Suprapubic skin (tissue), 4 donors: Measurements from ENCODE around the gene ELF5. TPM values are rescaled to one million over a fixed set of nuclear protein-coding genes. Genes with fewer than 3 reads are reported as not detected.

Source experiments
- DNase-seq, 2 donors: peaks; one replicate each; pipeline ENCODE4 v3.0.0-alpha.2; 2019; ENCODE audit warnings: low spot score in 2 of 2
- H3K27ac ChIP-seq: fragments of 200-600 bp; sonication (generic); one replicate; pipeline ENCODE4 v1.5.1; 2019
- H3K27me3 ChIP-seq: fragments of 200-600 bp; sonication (generic); one replicate; pipeline ENCODE4 v1.5.1; 2019
- H3K36me3 ChIP-seq: fragments of 200-600 bp; sonication (generic); one replicate; pipeline ENCODE4 v1.5.1; 2019
- H3K4me1 ChIP-seq: fragments of 200-600 bp; sonication (generic); one replicate; pipeline ENCODE4 v1.5.1; 2019
- H3K4me3 ChIP-seq: fragments of 200-600 bp; sonication (generic); one replicate; pipeline ENCODE4 v1.5.1; 2019; ENCODE audit warnings: mild to moderate bottlenecking
- H3K9me3 ChIP-seq: fragments of 200-600 bp; sonication (generic); one replicate; pipeline ENCODE4 v1.5.1; 2019
- EP300 ChIP-seq: sonication (generic); formaldehyde crosslinking; IDR thresholded peaks from one replicate; pipeline ENCODE4 v1.6.1; 2017; ENCODE audit warnings: antibody characterized with exemption
- POLR2A ChIP-seq, 2 donors: fragments of 450-650 bp; IDR thresholded peaks; one replicate each; pipeline ENCODE4 v1.6.1; 2017; ENCODE audit warnings: antibody characterized with exemption in 2 of 2, mild to moderate bottlenecking in 2 of 2, moderate library complexity in 2 of 2
- POLR2AphosphoS5 ChIP-seq, 3 donors: sonication (generic); formaldehyde crosslinking; IDR thresholded peaks; one replicate each; pipeline ENCODE4 v1.6.1; 2017; ENCODE audit warnings: antibody characterized with exemption in 3 of 3
- WGBS: methylation state at CpG from one replicate; pipeline ENCODE4 v1.1.5; 2018; 5-methylcytosine and 5-hydroxymethylcytosine counted together
- total RNA-seq, 4 donors: library from RNA; depleted of rRNA; stranded (reverse); fragments of >200 nt; gene quantifications; one replicate each; pipeline ENCODE4 v1.1.0, GENCODE V29; 2016
- TF ChIP-seq, protein P1 (sequence below), 2 donors: fragments of 200-600 bp in 1 of 2; fragments of 450-650 bp in 1 of 2; sonication (generic) in 1 of 2; IDR thresholded peaks; one replicate each; pipeline ENCODE4 v1.5.1; 2016 to 2019; ENCODE audit warnings: antibody characterized with exemption in 2 of 2, mild to moderate bottlenecking in 1 of 2, moderate library complexity in 1 of 2

ELF5 gene
- total RNA-seq, 4 donors from 2014 or later, result 7.9 to 20.4 (median 11.9) TPM

DNA sequence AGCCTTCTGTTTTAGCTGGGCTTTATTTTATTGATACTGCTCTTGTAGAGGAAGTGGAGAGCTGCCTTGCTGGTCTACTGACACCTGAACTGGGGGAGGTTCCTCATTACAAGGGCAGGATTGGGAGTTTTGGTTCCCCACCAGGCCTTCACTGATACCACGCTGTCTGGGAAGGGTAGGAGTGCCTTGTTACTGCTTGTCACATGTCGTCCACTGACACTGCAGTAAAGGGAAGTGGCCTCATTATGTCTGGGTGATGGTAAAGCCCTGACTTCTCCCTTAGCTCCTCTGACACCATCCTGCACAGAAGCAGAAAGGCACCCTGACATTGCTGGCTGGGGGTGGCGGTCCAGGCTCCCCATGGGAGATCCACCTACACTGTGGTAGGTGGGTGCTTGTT, 38.7 kb upstream of the ELF5 start:
- DNase-seq, result no peak
- TF ChIP-seq POLR2A (IDR thresholded peaks at IDR 0.05) (no peak), POLR2AphosphoS5 (IDR thresholded peaks at IDR 0.05) (no peak), EP300 (no peak)
- TF ChIP-seq, protein P1, sequence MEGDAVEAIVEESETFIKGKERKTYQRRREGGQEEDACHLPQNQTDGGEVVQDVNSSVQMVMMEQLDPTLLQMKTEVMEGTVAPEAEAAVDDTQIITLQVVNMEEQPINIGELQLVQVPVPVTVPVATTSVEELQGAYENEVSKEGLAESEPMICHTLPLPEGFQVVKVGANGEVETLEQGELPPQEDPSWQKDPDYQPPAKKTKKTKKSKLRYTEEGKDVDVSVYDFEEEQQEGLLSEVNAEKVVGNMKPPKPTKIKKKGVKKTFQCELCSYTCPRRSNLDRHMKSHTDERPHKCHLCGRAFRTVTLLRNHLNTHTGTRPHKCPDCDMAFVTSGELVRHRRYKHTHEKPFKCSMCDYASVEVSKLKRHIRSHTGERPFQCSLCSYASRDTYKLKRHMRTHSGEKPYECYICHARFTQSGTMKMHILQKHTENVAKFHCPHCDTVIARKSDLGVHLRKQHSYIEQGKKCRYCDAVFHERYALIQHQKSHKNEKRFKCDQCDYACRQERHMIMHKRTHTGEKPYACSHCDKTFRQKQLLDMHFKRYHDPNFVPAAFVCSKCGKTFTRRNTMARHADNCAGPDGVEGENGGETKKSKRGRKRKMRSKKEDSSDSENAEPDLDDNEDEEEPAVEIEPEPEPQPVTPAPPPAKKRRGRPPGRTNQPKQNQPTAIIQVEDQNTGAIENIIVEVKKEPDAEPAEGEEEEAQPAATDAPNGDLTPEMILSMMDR (IDR thresholded peaks at IDR 0.05), result no peak
- Histone ChIP-seq H3K4me3 (no peak overlapping the region), H3K27me3 (no peaks in the 10 kb centered on the region), H3K4me1 (no peaks in the 10 kb centered on the region), H3K36me3 (no peaks in the 10 kb centered on the region), H3K27ac (no peak overlapping the region), H3K9me3 (no peaks in the 10 kb centered on the region)
- 65% methylated on average over 3 of the region's 3 CpGs for WGBS

DNA sequence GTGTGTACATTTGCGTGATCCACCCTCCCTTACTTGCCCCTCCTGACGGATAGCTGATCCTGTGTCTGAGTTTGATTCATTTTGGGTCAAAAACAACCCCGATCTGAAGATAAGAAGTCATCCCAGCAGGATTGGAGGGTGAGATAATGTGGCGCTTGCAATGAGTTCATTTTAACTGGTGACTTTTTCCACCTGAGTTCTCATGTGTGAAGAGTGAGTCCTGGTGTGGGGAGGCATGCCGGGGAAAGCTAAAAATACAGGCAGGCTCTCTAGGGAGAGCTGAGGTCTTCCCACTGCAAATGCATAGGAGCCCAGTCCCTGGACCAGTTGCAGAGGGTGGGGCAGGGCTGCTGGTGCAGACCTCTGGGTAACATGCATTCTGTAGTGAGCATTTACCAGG, 35.7 kb upstream of the ELF5 start:
- Histone ChIP-seq H3K27me3 (no peaks in the 10 kb centered on the region), H3K36me3 (no peaks in the 10 kb centered on the region), H3K27ac (no peak overlapping the region), H3K4me3 (no peak overlapping the region), H3K4me1 (no peaks in the 10 kb centered on the region), H3K9me3 (no peaks in the 10 kb centered on the region)
- 80% methylated on average over 5 of the region's 5 CpGs for WGBS
- DNase-seq, result no peak
- TF ChIP-seq EP300 (no peak), POLR2AphosphoS5 (IDR thresholded peaks at IDR 0.05) (no peak), POLR2A (IDR thresholded peaks at IDR 0.05) (no peak)
- TF ChIP-seq, protein P1 (IDR thresholded peaks at IDR 0.05), result no peak

DNA sequence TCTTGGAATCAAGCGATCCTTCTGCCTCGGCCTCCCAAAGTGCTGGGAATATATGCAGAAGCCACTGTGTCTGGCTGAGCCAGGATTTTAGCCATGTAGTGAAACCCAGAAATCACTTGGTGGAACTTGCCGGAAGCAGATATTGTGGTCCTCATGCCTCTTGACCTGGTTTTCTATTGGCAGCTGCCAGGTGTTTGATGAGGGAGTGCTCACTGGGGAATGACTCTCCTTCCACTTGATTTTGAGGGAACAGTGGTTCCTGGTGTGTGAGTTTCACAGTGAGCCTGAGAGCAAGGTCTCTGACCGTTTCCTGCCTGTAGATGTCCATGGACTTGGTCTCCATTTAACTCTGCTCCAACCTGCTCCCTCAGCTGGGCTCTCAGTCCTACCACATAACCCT, 34.7 kb upstream of the ELF5 start:
- DNase-seq, result no peak
- no peak for TF ChIP-seq POLR2A (IDR thresholded peaks at IDR 0.05)
- TF ChIP-seq, protein P1 (IDR thresholded peaks at IDR 0.05), result no peak
- Histone ChIP-seq H3K4me1 (no peaks in the 10 kb centered on the region), H3K27me3 (no peaks in the 10 kb centered on the region), H3K4me3 (no peak overlapping the region), H3K9me3 (no peaks in the 10 kb centered on the region), H3K27ac (no peak overlapping the region), H3K36me3 (no peaks in the 10 kb centered on the region)
- 96% methylated on average over 4 of the region's 4 CpGs for WGBS

DNA sequence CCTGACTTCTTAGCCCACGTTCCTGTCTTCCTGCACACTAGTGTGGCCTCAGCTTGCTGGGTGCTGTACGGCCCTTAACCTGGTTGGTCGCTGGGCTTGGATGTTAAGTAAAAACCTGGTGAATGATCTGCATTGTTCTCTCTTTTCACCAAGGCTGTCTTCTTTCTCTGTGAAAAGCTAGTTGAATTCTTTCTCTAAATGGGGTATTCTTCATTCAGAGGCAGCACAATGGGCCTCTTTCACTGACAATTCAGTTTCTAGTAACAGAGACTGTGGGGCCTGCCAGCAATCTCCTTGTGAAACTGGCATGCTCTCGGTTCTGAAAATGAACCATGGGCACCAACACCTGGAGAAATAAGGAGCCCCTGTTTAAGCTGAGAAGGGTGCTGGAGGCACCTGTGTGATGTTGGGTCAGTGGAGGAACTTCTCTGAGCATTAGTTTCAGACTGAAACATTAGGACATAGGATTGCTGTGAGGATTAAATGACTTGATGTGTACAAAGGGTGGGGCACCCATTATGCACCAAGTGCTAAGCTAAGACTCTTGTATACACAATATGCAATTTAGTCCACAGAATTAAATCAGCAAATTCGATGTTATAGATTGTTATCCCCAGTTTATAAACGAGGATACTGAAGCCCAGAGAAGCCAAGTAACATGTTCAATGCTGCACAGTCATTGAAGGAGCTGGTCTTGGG, 33.1 kb upstream of the ELF5 start:
- Histone ChIP-seq H3K27me3 (no peaks in the 10 kb centered on the region), H3K27ac (no peak overlapping the region), H3K36me3 (no peaks in the 10 kb centered on the region), H3K9me3 (no peaks in the 10 kb centered on the region), H3K4me3 (no peak overlapping the region), H3K4me1 (no peaks in the 10 kb centered on the region)
- 47% methylated on average over 6 of the region's 6 CpGs for WGBS
- DNase-seq, result no peak
- no peak for TF ChIP-seq POLR2A (IDR thresholded peaks at IDR 0.05)
- TF ChIP-seq, protein P1 (IDR thresholded peaks at IDR 0.05), result no peak

DNA sequence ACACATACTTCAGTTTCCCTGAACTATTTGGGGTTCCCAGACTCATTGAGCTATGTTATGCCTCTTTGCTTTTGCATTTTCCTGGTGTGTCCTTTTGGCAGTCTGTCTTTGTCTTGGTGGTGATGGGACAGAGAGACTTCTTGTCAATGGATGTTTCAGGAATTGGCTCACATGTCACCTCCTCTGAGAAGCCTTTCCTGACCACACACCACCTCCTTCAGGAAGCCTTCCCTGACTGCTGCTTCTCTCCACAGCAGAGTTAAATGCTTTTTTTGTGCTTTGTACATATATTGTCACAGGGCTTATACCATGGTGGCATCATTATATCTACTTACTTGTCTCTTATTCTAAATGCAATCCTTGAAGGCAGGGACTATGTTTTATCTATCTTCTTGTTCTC, 28.5 kb upstream of the ELF5 start:
- TF ChIP-seq, protein P1 (IDR thresholded peaks at IDR 0.05), result no peak
- TF ChIP-seq EP300, result no peak
- no peak for TF ChIP-seq POLR2AphosphoS5 (IDR thresholded peaks at IDR 0.05)
- no peak for TF ChIP-seq POLR2A (IDR thresholded peaks at IDR 0.05)
- DNase-seq, result no peak
- H3K9me3 ChIP-seq, result no peaks in the 10 kb centered on the region
- no peaks in the 10 kb centered on the region for H3K36me3 ChIP-seq
- H3K27ac ChIP-seq, result no peak overlapping the region
- no peak overlapping the region for H3K4me3 ChIP-seq
- H3K27me3 ChIP-seq, result peaks cover 5% of the 10 kb centered on the region
- no peaks in the 10 kb centered on the region for H3K4me1 ChIP-seq
